LoVo (cell line): ENCODE data around the gene PROSER1.
"Not testable (repeated sequence)": the region's sequence is repeated elsewhere in the genome, so short reads cannot be mapped to it uniquely, and the experiment has no call there.

Experiments
- DNase-seq: peaks from one replicate; pipeline ENCODE4 v3.0.0-alpha.2; 2016; ENCODE audit warnings: low spot score

PROSER1 gene

DNA sequence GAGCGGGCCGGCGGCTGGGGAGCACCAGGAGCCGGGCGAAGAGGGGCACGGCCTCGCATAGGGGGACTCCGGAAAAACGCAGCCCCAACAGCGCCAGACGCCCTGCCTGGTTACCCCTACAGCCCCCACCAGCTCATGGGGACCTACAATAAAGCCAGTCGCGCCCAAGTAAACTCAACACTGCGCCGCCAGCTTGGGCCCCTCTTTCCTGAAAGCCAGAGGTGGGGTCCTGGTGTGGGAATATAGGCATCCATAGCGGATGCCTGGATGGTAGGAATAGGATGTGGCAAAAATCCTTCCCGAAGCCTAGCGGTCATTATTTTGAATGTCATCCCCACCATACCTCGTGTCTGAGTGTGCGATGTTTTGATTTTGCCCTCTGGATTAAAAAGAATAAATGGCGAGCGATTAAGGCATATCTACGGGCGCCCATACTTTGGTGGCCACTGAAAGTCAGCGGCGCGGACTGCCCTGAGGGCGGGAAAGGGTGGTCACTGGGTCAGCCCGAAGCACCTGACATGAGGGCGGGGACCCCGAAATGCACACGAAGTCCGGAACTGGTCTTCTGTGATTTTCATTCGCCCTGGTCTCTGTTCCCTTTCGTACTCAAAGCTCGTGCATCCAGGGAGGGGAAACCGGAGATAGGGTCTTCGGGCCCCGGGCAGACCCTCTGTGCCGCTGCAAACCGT is at the start of gene PROSER1, which contains the start of gene NHLRC3:
PROSER1 (minus strand) TSS at position 210 of the 689 bp plus-strand sequence. CDS start 847 bp downstream, outside the sequence.
NHLRC3 (plus strand) TSS at position 577 of the 689 bp plus-strand sequence. CDS start 184 bp downstream, outside the sequence.
- DNase-seq: peak; percentile 95

DNA sequence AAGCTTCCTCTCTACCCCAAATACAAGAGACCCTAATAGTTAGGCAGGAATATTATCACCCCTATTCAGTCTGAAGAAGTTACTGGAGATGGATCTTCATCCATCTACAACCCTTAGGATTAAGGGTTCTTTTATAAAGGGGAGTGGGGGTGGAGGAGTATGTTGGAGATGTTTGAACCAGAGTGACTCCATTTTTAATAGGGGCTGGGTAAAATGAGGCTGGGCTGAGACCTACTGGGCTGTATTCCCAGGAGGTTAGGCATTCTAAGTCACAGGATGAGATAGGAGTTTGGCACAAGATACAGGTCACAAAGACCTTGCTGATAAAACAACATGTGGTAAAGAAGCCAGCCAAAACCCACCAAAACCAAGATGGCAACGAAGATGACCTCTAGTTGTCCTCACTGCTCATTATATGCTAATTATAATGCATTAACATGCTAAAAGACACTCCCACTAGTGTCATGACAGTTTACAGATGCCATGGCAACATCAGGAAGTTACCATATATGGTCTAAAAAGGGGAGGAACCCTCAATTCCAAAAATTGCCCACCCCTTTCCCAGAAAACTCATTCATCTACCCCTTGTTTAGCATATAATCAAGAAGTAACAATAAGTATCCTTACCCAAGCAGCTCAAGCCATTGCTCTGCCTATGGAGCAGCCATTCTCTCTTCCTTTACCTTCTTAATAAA is 48.5 kb upstream of the PROSER1 start:
- not testable (repeated sequence) for DNase-seq

DNA sequence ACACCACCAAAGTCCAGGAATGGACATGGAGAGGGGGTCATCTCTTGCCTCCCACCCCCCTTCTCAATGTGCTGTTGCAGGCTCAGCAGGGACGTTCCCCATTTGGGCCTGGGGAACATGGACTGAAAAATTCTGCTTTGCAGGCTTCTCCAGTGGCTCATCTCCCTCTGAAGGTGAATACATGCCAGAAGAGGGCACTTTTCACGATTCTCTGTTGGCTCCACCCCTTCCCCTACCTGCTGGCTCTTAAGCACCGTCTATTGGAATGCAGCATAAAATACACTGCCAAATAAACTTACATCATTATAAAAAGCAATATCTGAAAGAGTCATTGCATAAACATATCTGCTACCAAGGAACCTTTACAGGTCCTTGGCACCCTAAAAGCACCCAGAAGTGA is 36.1 kb upstream of the PROSER1 start:
- no peak for DNase-seq

DNA sequence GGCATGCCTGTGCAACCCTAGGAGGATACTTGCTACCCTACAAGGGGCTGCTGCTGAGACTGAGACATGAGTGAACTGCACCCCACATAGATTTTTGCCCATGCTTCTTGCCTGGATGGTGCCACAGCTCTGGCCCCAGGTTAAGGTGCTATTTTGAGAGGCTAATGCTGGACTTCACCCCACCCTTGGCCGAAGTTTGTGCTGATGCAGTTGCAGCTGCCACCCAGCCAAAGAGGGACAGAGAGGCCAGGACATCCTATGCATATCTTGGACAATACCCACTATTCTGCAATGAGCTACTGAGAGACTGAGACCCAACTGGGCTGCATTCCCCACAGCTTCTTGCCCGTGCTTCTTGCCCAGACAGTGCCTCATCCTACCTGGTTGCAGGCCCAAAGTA is 35.0 kb upstream of the PROSER1 start:
- DNase-seq: no peak

DNA sequence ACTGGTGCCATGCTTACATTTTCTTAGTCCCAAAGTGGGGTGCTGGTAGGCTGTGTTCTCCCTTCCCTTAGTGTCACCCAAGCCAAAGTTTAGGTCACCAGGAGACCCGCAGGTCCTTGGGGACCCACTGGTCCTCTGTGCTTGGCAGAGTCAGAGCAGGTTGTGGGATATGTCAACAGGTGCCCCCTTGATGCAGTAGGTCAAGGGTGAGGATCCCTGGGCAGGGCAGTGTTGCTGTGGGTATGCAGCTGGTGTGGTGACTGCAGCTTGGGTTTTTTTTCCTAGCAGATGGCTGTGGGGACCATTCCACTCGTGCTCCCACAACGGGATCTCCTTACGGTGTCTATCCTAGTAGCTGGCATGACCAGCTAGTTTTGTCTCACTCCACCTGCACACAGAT is 24.1 kb upstream of the PROSER1 start:
- no peak for DNase-seq

DNA sequence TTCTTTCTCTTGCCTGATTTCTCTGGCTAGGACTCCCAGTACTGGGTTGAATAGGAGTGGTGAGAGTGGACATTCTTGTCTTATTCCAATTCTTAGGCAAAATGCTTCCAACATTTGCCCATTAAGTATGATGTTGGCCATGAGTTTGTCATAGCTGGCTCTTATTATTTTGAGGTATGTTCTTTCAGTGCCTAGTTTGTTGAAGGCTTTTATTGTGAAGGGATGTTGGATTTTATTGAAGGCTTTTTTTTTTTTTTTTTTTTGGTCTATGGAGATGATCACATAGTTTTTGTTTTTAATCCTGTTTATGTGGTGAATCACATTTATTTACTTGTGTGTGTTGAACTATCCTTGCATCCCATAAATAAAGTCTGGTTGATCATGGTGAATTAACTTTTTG is 20.2 kb upstream of the PROSER1 start:
- DNase-seq: no peak

DNA sequence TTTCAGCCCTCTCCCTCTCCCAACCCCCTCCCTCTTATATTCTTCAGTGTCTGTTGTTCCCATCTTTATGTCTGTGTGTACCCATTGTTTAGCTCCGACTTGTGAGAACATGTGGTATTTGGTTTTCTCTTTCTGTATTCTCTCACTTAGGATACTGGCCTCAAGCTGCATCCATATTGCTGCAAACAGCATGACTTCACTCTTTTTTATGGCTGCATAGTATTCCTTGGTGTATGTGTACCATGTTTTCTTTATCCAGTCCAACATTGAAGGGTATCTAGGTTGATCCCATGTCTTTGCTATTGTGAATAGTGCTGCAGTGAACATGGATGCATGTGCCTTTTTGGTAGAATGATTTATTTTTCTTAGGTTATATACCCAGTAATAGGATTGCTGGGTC is 18.1 kb upstream of the PROSER1 start:
- no peak for DNase-seq

DNA sequence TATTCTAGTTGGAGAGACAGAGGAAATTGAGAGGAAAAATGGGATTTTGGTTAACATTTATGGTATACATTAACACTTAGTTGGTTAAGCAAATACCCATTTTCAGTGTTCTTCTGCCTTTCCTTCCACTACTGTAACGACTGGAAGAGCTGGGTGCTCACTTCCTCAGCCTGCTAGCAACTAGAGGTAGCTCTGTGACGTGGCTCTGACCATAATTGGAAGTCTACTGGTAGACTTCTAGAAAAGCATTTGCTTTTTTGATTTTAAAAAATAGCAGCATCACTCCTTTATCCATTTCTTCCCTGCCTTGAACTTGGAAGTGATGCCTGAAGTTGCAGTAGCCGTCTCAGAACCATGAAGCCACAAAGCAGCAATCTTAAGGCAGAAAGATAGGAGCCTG is 16.2 kb upstream of the PROSER1 start:
- no peak for DNase-seq

DNA sequence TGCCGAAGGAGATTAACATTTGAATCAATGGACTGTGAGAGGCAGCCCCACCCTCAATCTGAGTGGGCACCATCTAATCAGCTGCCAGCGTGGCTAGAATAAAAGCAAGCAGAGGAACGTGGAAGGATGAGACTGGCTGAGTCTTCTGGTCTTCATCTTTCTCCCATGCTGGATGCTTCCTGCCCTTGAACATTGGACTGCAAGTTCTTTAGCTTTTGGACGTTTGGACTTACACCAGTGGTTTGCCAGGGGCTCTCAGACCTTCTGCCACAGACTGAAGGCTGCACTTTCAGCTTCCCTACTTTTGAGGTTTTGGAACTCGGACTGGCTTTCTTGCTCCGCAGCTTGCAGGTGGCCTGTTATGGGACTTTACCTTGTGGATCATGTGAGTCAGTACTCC is 15.1 kb upstream of the PROSER1 start:
- DNase-seq: no peak

DNA sequence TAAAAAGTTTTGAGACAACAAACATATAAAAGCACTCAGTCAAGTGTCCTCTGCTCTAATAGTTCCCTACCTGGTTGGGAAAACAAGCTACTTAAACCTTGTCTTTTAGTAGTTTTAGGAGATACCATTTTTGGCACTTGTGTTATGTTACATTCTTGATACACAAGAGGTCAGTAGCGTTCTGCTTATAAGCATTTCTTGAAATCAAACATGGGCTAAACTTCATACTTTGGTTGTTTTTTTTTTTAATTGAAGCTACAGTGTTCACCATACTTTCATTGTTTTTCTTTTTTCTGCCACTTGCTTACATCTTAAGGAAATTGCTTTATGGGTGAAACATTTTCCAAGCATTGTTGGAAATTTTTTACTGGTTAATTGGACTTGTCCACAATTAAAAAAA is 13.3 kb upstream of the PROSER1 start:
- DNase-seq: peak; percentile 15

DNA sequence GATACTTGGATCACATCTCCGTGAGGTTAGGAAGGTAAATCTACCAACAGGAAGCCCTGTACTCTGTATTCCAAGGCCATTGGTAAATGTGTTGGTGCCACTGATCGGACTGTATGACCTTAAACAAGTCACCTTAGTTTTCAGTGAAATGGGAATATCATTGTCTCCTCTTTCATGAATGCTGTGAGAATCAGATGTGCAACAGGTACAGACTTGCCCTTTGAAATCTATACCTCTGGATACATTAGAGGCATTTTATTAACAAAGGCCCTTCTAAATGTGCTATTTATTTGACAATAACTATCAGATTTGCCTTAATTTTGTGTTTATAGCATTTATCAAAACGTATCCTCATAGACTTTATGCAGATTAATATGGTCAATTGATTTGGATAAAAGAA is 11.4 kb upstream of the PROSER1 start:
- no peak for DNase-seq

DNA sequence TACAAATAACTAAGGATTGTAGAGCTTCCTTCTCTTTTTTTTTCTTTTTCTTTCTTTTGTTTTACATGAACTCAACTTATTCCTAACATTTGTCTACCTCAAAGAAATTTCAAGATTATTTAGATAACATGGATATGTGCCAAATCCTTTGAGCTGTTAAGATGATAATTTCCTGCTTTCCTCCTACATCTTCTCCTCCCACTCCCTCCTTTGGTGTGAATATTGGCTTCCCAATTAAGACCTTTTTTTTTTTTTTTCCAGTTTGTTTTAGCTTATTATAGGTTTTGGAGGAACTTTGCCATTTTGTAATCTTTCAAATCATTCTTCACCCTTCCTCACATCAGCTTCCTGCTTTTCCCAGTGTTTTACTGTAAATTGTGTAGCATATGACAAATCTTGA is 10.9 kb upstream of the PROSER1 start:
- no peak for DNase-seq

DNA sequence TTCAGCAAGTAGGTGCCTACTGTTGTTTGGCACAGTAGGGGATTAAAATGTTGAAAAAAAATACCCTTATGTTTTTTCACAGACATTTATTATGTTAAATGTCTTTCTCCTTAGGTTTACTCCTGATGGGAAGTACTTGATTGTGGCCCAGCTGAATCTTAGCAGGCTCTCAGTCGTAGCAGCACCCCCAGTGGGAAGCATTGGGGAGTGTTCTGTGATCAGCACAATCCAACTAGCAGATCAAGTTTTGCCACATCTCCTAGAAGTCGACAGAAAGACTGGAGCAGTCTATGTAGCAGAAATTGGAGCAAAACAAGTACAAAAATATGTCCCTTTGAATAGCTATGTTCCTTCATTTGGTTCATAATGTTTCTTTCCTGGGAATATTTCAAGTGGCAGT is 9.7 kb upstream of the PROSER1 start:
- no peak for DNase-seq

DNA sequence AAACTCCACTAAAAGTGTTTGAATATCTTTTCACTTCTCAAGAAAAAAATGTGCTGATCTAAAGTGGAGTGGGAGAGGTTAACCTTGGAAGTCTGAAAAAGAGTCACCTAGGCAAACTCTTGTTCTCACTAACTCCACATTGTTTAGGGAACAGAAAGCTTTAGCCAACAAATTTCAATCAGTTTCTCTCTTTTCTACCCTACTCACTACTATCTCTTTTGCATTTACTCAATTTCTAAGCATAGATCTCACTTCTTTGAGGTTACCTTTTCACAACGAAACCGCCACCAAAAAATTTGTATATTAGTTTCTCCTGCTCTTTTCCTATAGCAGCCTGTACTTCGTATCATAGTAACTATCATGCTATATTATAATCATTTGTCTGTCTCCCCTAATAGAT is 6.6 kb upstream of the PROSER1 start:
- no peak for DNase-seq

DNA sequence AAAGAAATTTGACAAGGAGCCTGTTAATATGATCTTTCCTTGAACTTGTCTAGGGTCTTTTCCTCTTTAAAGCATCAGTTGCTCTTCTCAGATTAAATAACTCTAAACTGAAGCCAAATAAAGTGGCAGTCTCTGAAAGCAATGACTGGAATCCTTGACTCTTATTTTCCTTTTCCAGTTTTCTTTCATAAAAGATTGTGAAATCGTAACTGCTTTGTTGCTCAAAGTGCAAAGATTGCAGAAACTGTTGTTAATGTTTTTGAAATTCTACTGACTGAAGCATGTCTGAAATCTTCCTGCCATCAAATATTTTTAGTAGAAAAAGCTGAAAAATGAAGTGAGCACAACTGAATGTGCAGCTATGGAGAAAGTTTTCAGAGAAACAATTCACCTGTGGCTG is 2.3 kb upstream of the PROSER1 start:
- no peak for DNase-seq

DNA sequence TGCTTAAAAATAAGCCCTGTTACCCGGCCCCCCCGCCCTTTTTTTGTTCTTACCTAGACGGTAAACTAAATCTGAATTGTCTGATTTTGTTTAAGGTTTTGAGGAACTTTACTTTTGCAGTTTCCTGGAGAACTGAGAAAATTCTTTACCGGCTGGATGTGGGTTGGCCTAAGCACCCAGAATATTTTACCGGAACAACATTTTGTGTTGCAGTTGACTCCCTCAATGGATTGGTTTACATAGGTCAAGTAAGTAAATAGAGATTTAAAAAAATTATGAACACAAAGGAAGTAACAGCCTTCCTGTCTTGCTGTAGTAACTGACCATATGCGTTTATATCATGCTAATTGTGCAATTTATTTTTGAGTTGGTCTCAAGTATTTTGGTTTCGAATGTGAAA is 1.2 kb upstream of the PROSER1 start:
- DNase-seq: no peak

DNA sequence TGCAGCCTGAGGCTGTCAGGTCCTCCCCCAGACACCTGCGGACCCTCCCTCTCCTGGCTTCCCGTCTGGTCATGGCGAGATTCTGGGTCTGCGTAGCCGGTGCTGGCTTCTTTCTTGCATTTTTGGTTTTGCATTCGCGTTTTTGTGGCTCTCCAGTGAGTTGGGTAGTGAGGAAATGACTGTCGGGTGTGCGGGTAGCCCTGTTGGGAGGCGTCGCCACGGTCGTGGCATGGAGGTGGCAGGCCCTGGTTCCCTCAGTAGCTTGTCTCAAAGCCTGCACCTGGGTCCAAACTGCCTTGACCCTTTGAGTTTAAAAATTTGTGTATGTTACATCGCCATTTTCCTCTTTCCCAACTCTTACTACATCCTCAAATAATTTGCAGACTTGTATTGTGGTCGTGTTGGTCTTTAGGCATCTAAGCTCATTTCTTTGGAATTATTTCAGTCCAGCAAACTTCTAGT is 711 bp upstream of the PROSER1 start:
- DNase-seq: peak; percentile 11

DNA sequence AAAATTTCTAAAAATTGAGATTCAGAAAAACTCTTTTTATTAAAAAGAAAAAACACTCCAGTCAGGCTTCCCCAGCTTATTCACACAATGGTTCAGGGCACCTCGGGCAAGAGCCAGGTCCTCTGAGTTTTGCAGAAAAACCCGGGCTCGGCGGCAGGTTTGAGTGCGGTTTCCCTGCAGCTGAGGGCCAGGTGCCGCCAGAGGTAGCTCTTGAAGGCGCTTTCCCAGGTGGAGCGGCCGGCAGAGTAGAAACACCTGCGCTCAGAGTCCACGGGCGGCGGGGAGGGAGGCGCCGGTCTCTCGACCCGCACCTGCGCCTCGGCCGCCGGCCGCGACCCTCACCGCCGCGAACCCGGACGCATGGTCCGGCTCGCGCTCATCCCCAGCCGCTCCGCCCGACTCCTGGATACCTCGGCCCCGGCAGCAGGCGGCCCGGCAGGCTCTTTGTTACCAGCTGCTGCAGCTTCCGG is 444 bp downstream of the PROSER1 start:
- no peak for DNase-seq

DNA sequence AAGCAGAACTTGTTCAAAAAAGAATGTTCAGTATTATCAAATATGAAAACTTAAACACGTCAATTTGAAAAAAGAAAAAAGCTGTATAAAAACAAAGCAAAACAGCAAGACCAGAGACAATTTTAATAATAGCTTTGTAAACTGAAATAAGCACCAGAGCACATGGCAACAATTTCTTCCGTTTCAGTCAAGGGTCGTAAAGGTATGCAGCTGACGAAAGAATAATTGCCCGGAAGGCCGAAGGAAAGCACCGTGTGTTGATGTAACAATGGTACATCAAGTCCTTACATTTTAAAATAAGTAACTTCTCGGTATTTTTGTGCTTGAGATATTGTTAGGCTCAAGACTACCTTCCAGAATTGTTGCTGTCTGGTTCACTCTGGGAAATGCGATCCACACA is 1.7 kb downstream of the PROSER1 start:
- DNase-seq: peak; percentile 27

DNA sequence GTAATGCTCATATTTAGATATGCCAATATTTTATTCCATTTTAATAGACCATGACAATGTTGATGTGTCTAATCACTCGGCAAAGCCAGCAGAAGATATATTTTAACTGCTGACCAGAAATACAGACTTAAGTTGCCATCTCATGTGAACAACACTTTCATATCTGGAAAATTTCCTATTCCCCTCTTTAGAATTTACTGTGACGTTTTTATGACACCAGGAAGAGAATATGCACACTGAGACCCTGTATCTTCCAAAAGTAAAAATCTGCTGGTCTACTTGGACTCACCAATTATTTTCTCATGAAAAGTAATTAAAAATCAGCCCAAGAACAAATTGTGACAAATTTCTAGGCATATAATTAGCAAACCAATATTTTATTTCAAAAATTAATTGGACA is 2.1 kb downstream of the PROSER1 start:
- DNase-seq: no peak

DNA sequence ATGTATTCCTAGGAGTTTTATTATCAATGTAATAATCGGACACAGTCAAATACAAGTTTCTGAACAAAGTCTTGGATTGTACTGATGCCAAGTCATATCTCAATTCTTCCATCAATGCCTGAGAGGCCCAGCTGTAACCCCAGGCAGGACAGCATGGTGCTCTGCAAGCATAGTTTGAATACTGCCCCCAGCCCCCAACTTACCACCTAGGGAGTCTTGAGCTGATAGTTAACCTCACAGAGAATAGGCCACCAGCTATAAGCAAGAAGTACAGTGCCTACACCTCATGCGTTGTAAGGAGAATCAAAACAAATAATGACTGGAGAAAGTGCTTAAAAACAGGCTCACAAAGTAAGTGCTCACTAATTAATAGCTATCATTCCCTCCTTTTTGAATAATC is 2.7 kb downstream of the PROSER1 start:
- no peak for DNase-seq

DNA sequence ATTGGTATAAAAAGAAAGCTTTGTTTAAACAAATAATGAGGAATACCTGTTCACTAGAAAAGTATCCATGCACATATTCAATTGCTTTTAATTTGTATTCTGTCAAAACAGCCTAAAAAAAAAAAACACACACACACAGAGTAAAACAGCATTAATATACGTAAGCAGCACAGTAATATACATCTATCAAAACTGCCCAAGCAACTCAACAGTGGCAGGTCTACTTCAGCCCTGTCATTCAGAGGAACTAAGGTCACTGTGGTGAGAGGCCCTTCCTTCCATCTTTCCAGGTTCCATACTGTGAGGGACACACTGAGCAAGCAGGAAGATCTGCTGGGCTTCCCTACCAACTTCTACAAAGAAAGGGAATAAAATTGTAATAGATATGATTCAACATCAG is 3.8 kb downstream of the PROSER1 start:
- no peak for DNase-seq

DNA sequence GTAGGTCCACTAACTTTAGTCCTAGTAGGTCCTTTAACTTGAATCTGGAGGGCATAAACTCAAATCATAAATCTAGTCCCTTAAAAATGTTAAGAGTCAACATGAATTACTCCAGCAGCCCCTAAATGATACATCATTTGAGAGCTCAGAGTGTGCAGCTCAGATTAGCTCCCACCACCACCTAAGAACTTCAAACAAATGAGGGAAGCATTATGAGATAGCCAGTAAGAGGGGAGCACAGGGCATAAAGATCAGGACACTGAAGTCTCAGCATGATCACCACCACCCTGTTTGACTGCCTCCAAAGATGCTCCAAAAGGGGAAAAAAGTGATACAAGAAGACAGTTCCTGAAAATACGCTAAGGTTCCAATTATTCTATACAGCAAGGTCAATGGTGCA is 5.7 kb downstream of the PROSER1 start:
- no peak for DNase-seq

DNA sequence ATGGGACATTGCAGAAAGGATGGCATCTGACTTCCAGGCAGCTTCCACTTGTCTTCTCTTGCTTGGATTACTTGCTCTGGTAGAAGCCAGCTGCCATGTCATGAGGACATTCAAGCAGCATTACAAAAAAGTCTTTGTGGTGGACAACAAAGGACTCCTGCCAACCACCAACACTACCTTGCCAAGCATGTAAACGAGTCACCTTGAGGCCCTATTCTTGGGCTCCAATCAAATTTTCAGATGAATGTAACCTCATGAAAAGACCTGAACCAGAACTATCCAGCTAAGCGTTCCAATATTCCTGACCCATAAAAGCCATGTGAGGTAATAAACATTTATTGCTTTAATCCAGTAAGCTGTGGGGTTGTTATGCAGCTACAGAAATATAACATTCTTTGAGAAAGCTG is 12.5 kb downstream of the PROSER1 start:
- DNase-seq: no peak
